ENCODE data around the gene RIBC1. TPM values are rescaled to one million over a fixed set of nuclear protein-coding genes. Genes with fewer than 3 reads are reported as not detected.

The RIBC1 gene
- total RNA-seq, 5 donors from 2014 or later (not counting 1 experiment from before 2014, with no cell fraction given) = 1.5 to 2.7 (median 2.1) TPM

- CTCF ChIA-PET = no interaction called here
- no peak for ATAC-seq (replicated peaks in 1 of 4)
Observed at GRCh38 chrX:53471346-53471745, 48.7 kb downstream of the RIBC1 start.

GRCh38 chrX:53474707-53475106 lies 52.0 kb downstream of the RIBC1 start:
- no peak for DNase-seq
- CTCF ChIA-PET = no interaction called here
- Mint-ChIP-seq H3K4me1 (no peaks in the 10 kb centered on the region), H3K36me3 (no peaks in the 10 kb centered on the region), H3K27ac (no peak overlapping the region), H3K9me3 (no peaks in the 10 kb centered on the region), H3K27me3 (peaks cover 8 to 43% of the 10 kb centered on the region in 2 donors), H3K4me3 (no peak overlapping the region)
- Histone ChIP-seq H3K4me1 (ENCODE audit: control insufficient read depth in 1 of 2, extremely low read depth in 1 of 2, insufficient read depth in 2 of 2, low read length in 2 of 2) (no peaks in the 10 kb centered on the region), H3K27me3 (replicated peaks in 1 of 2; ENCODE audit: control insufficient read depth in 2 of 2, extremely low read depth in 1 of 2, insufficient read depth in 2 of 2, low read length in 1 of 2) (peaks cover 0 to 5% of the 10 kb centered on the region in 2 experiments), H3K4me3 (ENCODE audit: control insufficient read depth in 1 of 2, extremely low read depth in 1 of 2, low read length in 1 of 2) (no peak overlapping the region), H3K9me3 (no peaks in the 10 kb centered on the region), H3K27ac (ENCODE audit: low read length) (no peak overlapping the region), H3K36me3 (ENCODE audit: control insufficient read depth in 2 of 2, extremely low read depth in 1 of 2, insufficient read depth in 1 of 2, low read length in 1 of 2) (no peaks in the 10 kb centered on the region)
- WGBS (ENCODE audit: insufficient coverage) = 33% methylated on average over 1 of the region's 2 CpGs
- no peak for ATAC-seq (replicated peaks in 1 of 4)
- POLR2A ChIA-PET = interaction anchor here in 1 of 2 donors (0.6 kb wide), 1 partner anchor 22 kb away, joined by 4 read pairs; no protein-coding TSS in a partner anchor

More at GRCh38 chrX:53471346-53471745, 48.7 kb downstream of the RIBC1 start:
- no peak overlapping the region for H3K4me3 Mint-ChIP-seq
- peaks cover 0 to 5% of the 10 kb centered on the region in 2 experiments for H3K27me3 ChIP-seq (replicated peaks in 1 of 2; ENCODE audit: control insufficient read depth in 2 of 2, extremely low read depth in 1 of 2, insufficient read depth in 2 of 2, low read length in 1 of 2)
- H3K36me3 Mint-ChIP-seq = no peaks in the 10 kb centered on the region
- no CpG with 5 or more reads among the region's 3 CpGs for WGBS (ENCODE audit: insufficient coverage)
- no peak for DNase-seq
- H3K27me3 Mint-ChIP-seq = peaks cover 7 to 35% of the 10 kb centered on the region in 2 donors
- no peak overlapping the region for H3K27ac ChIP-seq (ENCODE audit: low read length)
- no peaks in the 10 kb centered on the region for H3K4me1 ChIP-seq (ENCODE audit: control insufficient read depth in 1 of 2, extremely low read depth in 1 of 2, insufficient read depth in 2 of 2, low read length in 2 of 2)
- POLR2A ChIA-PET = no interaction called here
- no peak overlapping the region for H3K27ac Mint-ChIP-seq
- H3K9me3 ChIP-seq = no peaks in the 10 kb centered on the region
- no peaks in the 10 kb centered on the region for H3K4me1 Mint-ChIP-seq
- no peaks in the 10 kb centered on the region for H3K36me3 ChIP-seq (ENCODE audit: control insufficient read depth in 2 of 2, extremely low read depth in 1 of 2, insufficient read depth in 1 of 2, low read length in 1 of 2)
- no peak overlapping the region for H3K4me3 ChIP-seq (ENCODE audit: control insufficient read depth in 1 of 2, extremely low read depth in 1 of 2, low read length in 1 of 2)
- H3K9me3 Mint-ChIP-seq = no peaks in the 10 kb centered on the region

GRCh38 chrX:53476371-53476770 lies 53.7 kb downstream of the RIBC1 start:
- no CpG with 5 or more reads among the region's 2 CpGs for WGBS (ENCODE audit: insufficient coverage)
- H3K36me3 ChIP-seq (ENCODE audit: control insufficient read depth in 2 of 2, extremely low read depth in 1 of 2, insufficient read depth in 1 of 2, low read length in 1 of 2) = no peaks in the 10 kb centered on the region
- no peak for ATAC-seq (replicated peaks in 1 of 4)
- H3K9me3 Mint-ChIP-seq = no peaks in the 10 kb centered on the region
- ChIA-PET POLR2A (no interaction called here), CTCF (no interaction called here)
- no peaks in the 10 kb centered on the region for H3K4me1 Mint-ChIP-seq
- no peaks in the 10 kb centered on the region for H3K9me3 ChIP-seq
- H3K4me1 ChIP-seq (ENCODE audit: control insufficient read depth in 1 of 2, extremely low read depth in 1 of 2, insufficient read depth in 2 of 2, low read length in 2 of 2) = no peaks in the 10 kb centered on the region
- H3K27me3 Mint-ChIP-seq = peaks cover 8 to 40% of the 10 kb centered on the region in 2 donors
- DNase-seq = no peak
- no peaks in the 10 kb centered on the region for H3K36me3 Mint-ChIP-seq
- no peak overlapping the region for H3K27ac Mint-ChIP-seq
- no peak overlapping the region for H3K4me3 ChIP-seq (ENCODE audit: control insufficient read depth in 1 of 2, extremely low read depth in 1 of 2, low read length in 1 of 2)
- peaks cover 0 to 9% of the 10 kb centered on the region in 2 experiments for H3K27me3 ChIP-seq (replicated peaks in 1 of 2; ENCODE audit: control insufficient read depth in 2 of 2, extremely low read depth in 1 of 2, insufficient read depth in 2 of 2, low read length in 1 of 2)
- H3K4me3 Mint-ChIP-seq = no peak overlapping the region
- no peak overlapping the region for H3K27ac ChIP-seq (ENCODE audit: low read length)

GRCh38 chrX:53479301-53479700 lies 56.6 kb downstream of the RIBC1 start:
- Histone ChIP-seq H3K4me1 (ENCODE audit: control insufficient read depth in 1 of 2, extremely low read depth in 1 of 2, insufficient read depth in 2 of 2, low read length in 2 of 2) (peaks cover 0 to 3% of the 10 kb centered on the region in 2 experiments), H3K36me3 (ENCODE audit: control insufficient read depth in 2 of 2, extremely low read depth in 1 of 2, insufficient read depth in 1 of 2, low read length in 1 of 2) (no peaks in the 10 kb centered on the region), H3K27me3 (replicated peaks in 1 of 2; ENCODE audit: control insufficient read depth in 2 of 2, extremely low read depth in 1 of 2, insufficient read depth in 2 of 2, low read length in 1 of 2) (peaks cover 0 to 9% of the 10 kb centered on the region in 2 experiments), H3K27ac (ENCODE audit: low read length) (no peak overlapping the region), H3K9me3 (no peaks in the 10 kb centered on the region), H3K4me3 (ENCODE audit: control insufficient read depth in 1 of 2, extremely low read depth in 1 of 2, low read length in 1 of 2) (no peak overlapping the region)
- DNase-seq (no peak), ATAC-seq (replicated peaks in 1 of 4) (no peak)
- CTCF ChIA-PET = no interaction called here
- peaks cover 0 to 7% (median 0%) of the 10 kb centered on the region in 3 donors for H3K4me1 Mint-ChIP-seq
- H3K9me3 Mint-ChIP-seq = no peaks in the 10 kb centered on the region
- peaks cover 2 to 37% of the 10 kb centered on the region in 2 donors for H3K27me3 Mint-ChIP-seq
- no CpG with 5 or more reads among the region's 5 CpGs for WGBS (ENCODE audit: insufficient coverage)
- POLR2A ChIA-PET = no interaction called here
- no peaks in the 10 kb centered on the region for H3K36me3 Mint-ChIP-seq
- no peak overlapping the region for H3K27ac Mint-ChIP-seq
- no peak overlapping the region for H3K4me3 Mint-ChIP-seq

Other genes starting within 250 kb of the RIBC1 start
- gene KDM5C, start 197.7 kb upstream of the RIBC1 start, total RNA-seq = 100 to 1,000 TPM; 130 to 329 (median 197) TPM
- gene IQSEC2, start 141.3 kb upstream of the RIBC1 start, total RNA-seq = 1 to 10 TPM; 1.2 to 2.0 (median 1.4) TPM
- gene SMC1A, start 219 bp upstream of the RIBC1 start, total RNA-seq = 10 to 100 TPM; 46.8 to 73.0 (median 66.0) TPM
- gene HSD17B10, start 11.5 kb downstream of the RIBC1 start, total RNA-seq = 10 to 100 TPM; 36.6 to 60.0 (median 43.3) TPM

All from T-cell (primary cell).